Stimulated activated naive CD8-positive, alpha-beta T cell treated with anti-CD3 and anti-CD28 coated beads, Interleukin-15, amount 100 ng/mL, for 72 hours (primary cell): ENCODE measurements around the gene MTCH1.

Experiments
- ATAC-seq: fragments of 150-1000 bp; cut with Tn5 transposase; 2 replicates; pipeline ENCODE4 v1.10.0; 2021; ENCODE audit warnings: mild to moderate bottlenecking, moderate library complexity
- DNase-seq, 2 donors: peaks; one replicate each; pipeline ENCODE4 v3.0.0; 2021 to 2022
- H3K27ac Mint-ChIP-seq, 2 donors: one replicate each; pipeline ENCODE4 v1.8.0; 2022; ENCODE audit warnings: mild to moderate bottlenecking in 2 of 2, mixed read lengths in 2 of 2, moderate library complexity in 2 of 2
- H3K27me3 Mint-ChIP-seq: one replicate; pipeline ENCODE4 v1.8.0; 2022; ENCODE audit warnings: mixed read lengths
- H3K4me1 Mint-ChIP-seq: one replicate; pipeline ENCODE4 v1.8.0; 2022; ENCODE audit warnings: mild to moderate bottlenecking, mixed read lengths
- H3K4me3 Mint-ChIP-seq, 2 donors: one replicate each; pipeline ENCODE4 v1.8.0; 2022; ENCODE audit warnings: mild to moderate bottlenecking in 2 of 2, mixed read lengths in 2 of 2, moderate library complexity in 1 of 2
- H3K9me3 Mint-ChIP-seq, 2 donors: one replicate each; pipeline ENCODE4 v1.8.0; 2022; ENCODE audit warnings: mixed read lengths in 2 of 2

Gene MTCH1

GRCh38 chr6:36924131-36924530 is 61.9 kb downstream of the MTCH1 start:
- H3K27ac Mint-ChIP-seq = peak overlapping the region in 1 of 2 donors; percentile 30
- no peaks in the 10 kb centered on the region for H3K9me3 Mint-ChIP-seq
- ATAC-seq = peak; percentile 55
- DNase-seq = no peak
- H3K27me3 Mint-ChIP-seq = no peaks in the 10 kb centered on the region
- H3K4me1 Mint-ChIP-seq = peaks cover 12% of the 10 kb centered on the region
- H3K4me3 Mint-ChIP-seq = no peak overlapping the region

GRCh38 chr6:36920546-36920945 is 65.5 kb downstream of the MTCH1 start:
- ATAC-seq = no peak
- Mint-ChIP-seq H3K4me1 (peaks cover 15% of the 10 kb centered on the region), H3K4me3 (no peak overlapping the region), H3K27me3 (no peaks in the 10 kb centered on the region), H3K9me3 (no peaks in the 10 kb centered on the region), H3K27ac (no peak overlapping the region)
- DNase-seq = no peak

GRCh38 chr6:36920049-36920448 is 65.9 kb downstream of the MTCH1 start:
- DNase-seq = no peak
- Mint-ChIP-seq H3K9me3 (no peaks in the 10 kb centered on the region), H3K27me3 (no peaks in the 10 kb centered on the region), H3K27ac (no peak overlapping the region), H3K4me3 (no peak overlapping the region), H3K4me1 (peaks cover 12% of the 10 kb centered on the region)
- ATAC-seq = no peak
